Sigmoid colon (tissue), 7 donors: ENCODE measurements around the gene FTHL17. TPM values are rescaled to one million over a fixed set of nuclear protein-coding genes. Genes with fewer than 3 reads are reported as not detected.

Experiments
- DNase-seq: peaks from one replicate; pipeline ENCODE4 v3.0.0-alpha.2; 2019
- H3K27ac ChIP-seq, 4 donors: fragments of 200-600 bp; sonication (generic); one replicate each; pipeline ENCODE4 v1.5.1; 2016 to 2019; ENCODE audit warnings: mild to moderate bottlenecking in 1 of 4
- H3K27me3 ChIP-seq, 3 donors: fragments of 200-600 bp; sonication (generic); one replicate each; pipeline ENCODE4 v1.5.1; 2019; ENCODE audit warnings: mild to moderate bottlenecking in 1 of 3
- H3K36me3 ChIP-seq, 4 donors: fragments of 200-600 bp; sonication (generic); one replicate each; pipeline ENCODE4 v1.5.1; 2016 to 2019
- H3K4me1 ChIP-seq, 4 donors: fragments of 200-600 bp; sonication (generic); one replicate each; pipeline ENCODE4 v1.5.1; 2017 to 2019
- H3K4me3 ChIP-seq, 4 donors: fragments of 200-600 bp; sonication (generic); one replicate each; pipeline ENCODE4 v1.5.1; 2017 to 2019; ENCODE audit warnings: mild to moderate bottlenecking in 2 of 4, moderate library complexity in 1 of 4
- H3K9me3 ChIP-seq, 4 donors: fragments of 200-600 bp in 3 of 4; sonication (generic) in 3 of 4; one replicate each; pipeline versions ENCODE4 v1.5.1 to v1.6.1; 2013 to 2019
- EP300 ChIP-seq, 4 donors: sonication (generic); formaldehyde crosslinking; IDR thresholded peaks; one replicate each; pipeline ENCODE4 v1.6.1; 2017; ENCODE audit warnings: antibody characterized with exemption in 4 of 4
- POLR2A ChIP-seq, 2 donors: fragments of 450-650 bp; IDR thresholded peaks; one replicate each; pipeline ENCODE4 v1.6.1; 2016; ENCODE audit warnings: antibody characterized with exemption in 2 of 2, mild to moderate bottlenecking in 2 of 2, moderate library complexity in 2 of 2
- POLR2AphosphoS5 ChIP-seq, 4 donors: sonication (generic); formaldehyde crosslinking; IDR thresholded peaks; one replicate each; pipeline ENCODE4 v1.6.1; 2017; ENCODE audit warnings: antibody characterized with exemption in 4 of 4
- WGBS, 2 donors: extraction: QIAGEN DNeasy Blood & Tissue Kit; methylation state at CpG; one replicate each; pipeline ENCODE4 v1.1.7; 2013; 5-methylcytosine and 5-hydroxymethylcytosine counted together
- intact Hi-C: fragments of 100-400 bp; cut with DNase I; formaldehyde crosslinking; loops from one replicate; pipeline ENCODE4 v1.15.1; 2023
- polyA plus RNA-seq, 3 donors: library from polyadenylated mRNA; stranded (reverse); fragments of 200-250 nt; gene quantifications; one replicate each; pipeline ENCODE4 v1.2.3, GENCODE V29; 2013
- total RNA-seq, 4 donors: library from RNA; depleted of rRNA; stranded (reverse); fragments of >200 nt; gene quantifications; one replicate each; pipeline ENCODE4 v1.1.0, GENCODE V29; 2016
- TF ChIP-seq, protein P1 (sequence below), 4 experiments: fragments of 450-650 bp in 3 of 4; fragments of 200-600 bp in 1 of 4; IDR thresholded peaks; one replicate each; pipeline ENCODE4 v1.5.1; 2016 to 2019; ENCODE audit warnings: antibody characterized with exemption in 4 of 4, mild to moderate bottlenecking in 3 of 4, moderate library complexity in 2 of 4
- donor health status: healthy with polysubstance abuse.
- donor health status: Bipolar disorder and iron deficiency.
- donor health status: healthy.

The FTHL17 gene
- total and polyA plus RNA-seq, 7 donors = not detected

DNA sequence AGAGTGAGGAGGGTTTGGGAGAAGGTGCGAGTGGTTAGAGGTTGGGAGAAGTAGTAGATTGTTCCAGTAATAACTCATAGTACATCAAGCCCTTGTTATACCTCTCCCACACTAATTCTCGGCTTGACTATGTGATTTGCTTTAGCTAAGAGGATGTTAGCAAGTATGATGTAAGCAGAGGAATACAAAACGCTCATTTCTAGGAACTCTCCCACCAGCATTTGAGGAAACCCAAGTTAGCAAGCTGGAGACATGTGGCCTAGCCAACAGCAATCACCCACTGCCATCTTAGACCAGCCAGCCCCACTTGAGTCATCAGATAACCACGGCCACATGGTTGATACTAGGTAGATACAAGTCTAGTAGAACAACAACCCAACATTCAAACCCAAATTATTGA lies 14.2 kb downstream of the FTHL17 start:
- Histone ChIP-seq H3K27ac (no peak overlapping the region), H3K4me3 (no peak overlapping the region), H3K9me3 (no peaks in the 10 kb centered on the region), H3K27me3 (no peaks in the 10 kb centered on the region), H3K4me1 (no peaks in the 10 kb centered on the region), H3K36me3 (no peaks in the 10 kb centered on the region)
- intact Hi-C loops = no loop called here
- TF ChIP-seq, protein P1, sequence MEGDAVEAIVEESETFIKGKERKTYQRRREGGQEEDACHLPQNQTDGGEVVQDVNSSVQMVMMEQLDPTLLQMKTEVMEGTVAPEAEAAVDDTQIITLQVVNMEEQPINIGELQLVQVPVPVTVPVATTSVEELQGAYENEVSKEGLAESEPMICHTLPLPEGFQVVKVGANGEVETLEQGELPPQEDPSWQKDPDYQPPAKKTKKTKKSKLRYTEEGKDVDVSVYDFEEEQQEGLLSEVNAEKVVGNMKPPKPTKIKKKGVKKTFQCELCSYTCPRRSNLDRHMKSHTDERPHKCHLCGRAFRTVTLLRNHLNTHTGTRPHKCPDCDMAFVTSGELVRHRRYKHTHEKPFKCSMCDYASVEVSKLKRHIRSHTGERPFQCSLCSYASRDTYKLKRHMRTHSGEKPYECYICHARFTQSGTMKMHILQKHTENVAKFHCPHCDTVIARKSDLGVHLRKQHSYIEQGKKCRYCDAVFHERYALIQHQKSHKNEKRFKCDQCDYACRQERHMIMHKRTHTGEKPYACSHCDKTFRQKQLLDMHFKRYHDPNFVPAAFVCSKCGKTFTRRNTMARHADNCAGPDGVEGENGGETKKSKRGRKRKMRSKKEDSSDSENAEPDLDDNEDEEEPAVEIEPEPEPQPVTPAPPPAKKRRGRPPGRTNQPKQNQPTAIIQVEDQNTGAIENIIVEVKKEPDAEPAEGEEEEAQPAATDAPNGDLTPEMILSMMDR (IDR thresholded peaks at IDR 0.05) = no peak
- no peak for TF ChIP-seq POLR2A (IDR thresholded peaks at IDR 0.05)
- TF ChIP-seq EP300 (IDR thresholded peaks at IDR 0.05) = no peak
- no peak for TF ChIP-seq POLR2AphosphoS5 (IDR thresholded peaks at IDR 0.05)
- DNase-seq = no peak
- WGBS, 2 donors = 87 to 89% methylated on average over 4 of the region's 4 CpGs

DNA sequence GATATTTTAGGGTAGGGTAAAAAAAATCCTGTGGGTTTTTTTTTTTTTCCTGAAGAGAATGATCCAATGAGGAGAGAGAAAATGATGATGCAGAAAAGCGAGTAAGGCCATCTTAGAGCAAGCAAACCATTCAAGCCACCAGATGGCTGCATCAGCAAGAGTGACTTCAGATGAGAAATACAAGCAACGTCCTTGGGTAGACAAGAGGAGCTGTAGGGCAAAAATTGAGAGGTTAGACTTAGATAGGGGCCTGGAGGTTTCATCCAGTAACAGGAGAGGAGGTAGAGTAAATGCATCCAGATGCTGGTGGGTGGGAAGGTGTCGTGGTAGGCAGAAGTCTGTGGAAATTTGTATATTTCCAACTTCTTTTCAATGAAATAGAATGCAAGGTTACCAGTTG lies 14.6 kb downstream of the FTHL17 start:
- Histone ChIP-seq H3K36me3 (no peaks in the 10 kb centered on the region), H3K9me3 (no peaks in the 10 kb centered on the region), H3K4me3 (no peak overlapping the region), H3K27me3 (no peaks in the 10 kb centered on the region), H3K4me1 (no peaks in the 10 kb centered on the region), H3K27ac (no peak overlapping the region)
- DNase-seq = no peak
- intact Hi-C loops = no loop called here
- TF ChIP-seq POLR2AphosphoS5 (IDR thresholded peaks at IDR 0.05) (no peak), EP300 (IDR thresholded peaks at IDR 0.05) (no peak), POLR2A (IDR thresholded peaks at IDR 0.05) (no peak)
- TF ChIP-seq, protein P1 (IDR thresholded peaks at IDR 0.05) = no peak
- 81 to 85% methylated on average over 3 of the region's 3 CpGs for WGBS, 2 donors

GRCh38 chrX:31053621-31054020 lies 18.2 kb downstream of the FTHL17 start:
- H3K4me1 ChIP-seq = no peaks in the 10 kb centered on the region
- WGBS, 2 donors = 80 to 90% methylated on average over 3 of the region's 3 CpGs
- no peaks in the 10 kb centered on the region for H3K36me3 ChIP-seq
- DNase-seq = no peak
- no peak overlapping the region for H3K4me3 ChIP-seq
- intact Hi-C loops = no loop called here
- no peaks in the 10 kb centered on the region for H3K27me3 ChIP-seq
- no peak for TF ChIP-seq EP300 (IDR thresholded peaks at IDR 0.05)
- H3K9me3 ChIP-seq = no peaks in the 10 kb centered on the region
- H3K27ac ChIP-seq = no peak overlapping the region

- intact Hi-C loops = loop anchor here (5.0 kb wide), 1 partner anchor 618 kb away; no protein-coding TSS in a partner anchor
- Histone ChIP-seq H3K4me1 (no peaks in the 10 kb centered on the region), H3K27ac (no peak overlapping the region), H3K36me3 (no peaks in the 10 kb centered on the region), H3K27me3 (no peaks in the 10 kb centered on the region), H3K4me3 (no peak overlapping the region), H3K9me3 (no peaks in the 10 kb centered on the region)
- WGBS, 2 donors = 71% methylated on average over 3 of the region's 3 CpGs
- no peak for DNase-seq
- TF ChIP-seq POLR2AphosphoS5 (IDR thresholded peaks at IDR 0.05) (no peak), POLR2A (IDR thresholded peaks at IDR 0.05) (no peak), EP300 (IDR thresholded peaks at IDR 0.05) (no peak)
- TF ChIP-seq, protein P1 (IDR thresholded peaks at IDR 0.05) = no peak
Measured at GRCh38 chrX:31039327-31039711, 32.5 kb downstream of the FTHL17 start.

DNA sequence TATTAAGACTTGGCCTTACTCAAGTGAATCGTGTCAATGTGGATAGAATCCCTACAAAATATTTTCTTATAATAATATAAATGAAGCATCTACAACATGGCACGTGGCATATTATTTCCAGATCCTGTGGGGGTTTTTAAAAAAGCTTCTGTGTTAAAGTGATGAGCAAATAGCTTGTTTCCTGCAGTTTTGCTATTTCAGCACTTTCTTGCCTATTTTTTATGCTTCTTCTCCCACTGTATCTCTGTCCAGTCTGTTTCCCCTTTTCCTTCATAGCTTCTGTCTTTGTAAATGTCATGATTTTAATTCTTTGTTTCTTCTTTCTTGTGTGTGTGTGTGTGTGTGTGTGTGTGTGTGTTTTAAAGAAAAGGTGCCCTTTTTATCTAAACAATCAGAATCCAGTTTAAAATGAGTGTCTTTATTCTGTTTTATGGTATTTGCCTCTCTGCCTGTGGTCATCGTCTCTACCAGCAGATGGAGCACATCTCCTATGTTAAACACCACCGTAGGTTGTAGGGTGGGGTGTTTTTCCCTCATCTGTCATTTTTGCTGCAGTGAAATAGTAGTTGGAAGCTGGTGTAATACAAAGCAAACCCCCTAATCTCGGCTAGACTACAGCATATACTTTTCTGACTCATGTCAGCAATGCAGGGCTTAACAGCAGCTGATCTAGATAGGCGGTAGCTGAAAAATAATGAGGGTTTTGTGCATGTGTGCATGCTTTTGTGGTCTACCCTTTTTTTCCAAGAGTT lies 33.1 kb downstream of the FTHL17 start:
- TF ChIP-seq EP300 (IDR thresholded peaks at IDR 0.05) = no peak
- no peak for TF ChIP-seq POLR2A (IDR thresholded peaks at IDR 0.05)
- TF ChIP-seq, protein P1 (IDR thresholded peaks at IDR 0.05) = peak in 3 of 4 experiments; percentile 22 to 62 (median 36)
- WGBS, 2 donors = 37% methylated on average over 6 of the region's 6 CpGs
- Histone ChIP-seq H3K4me3 (no peak overlapping the region), H3K9me3 (no peaks in the 10 kb centered on the region), H3K27ac (no peak overlapping the region), H3K4me1 (no peaks in the 10 kb centered on the region), H3K36me3 (no peaks in the 10 kb centered on the region), H3K27me3 (no peaks in the 10 kb centered on the region)
- DNase-seq = no peak
- intact Hi-C loops = loop anchor here (5.0 kb wide), 1 partner anchor 619 kb away; no protein-coding TSS in a partner anchor
